C4-2B (cell line): Measurements from ENCODE around the gene POLR2B.

Source experiments
- H3K27ac ChIP-seq: fragments of 450-650 bp; 2 replicates; pipeline ENCODE4 v1.5.1; 2017
- ZFX ChIP-seq: fragments of 450-650 bp; IDR thresholded peaks from 2 replicates; pipeline ENCODE4 v1.6.1; 2017
- TF ChIP-seq, protein P1 (sequence below): fragments of 450-650 bp; conservative IDR thresholded peaks from 2 replicates; pipeline ENCODE4 v1.5.1; 2017; ENCODE audit warnings: mild to moderate bottlenecking

The POLR2B gene

DNA sequence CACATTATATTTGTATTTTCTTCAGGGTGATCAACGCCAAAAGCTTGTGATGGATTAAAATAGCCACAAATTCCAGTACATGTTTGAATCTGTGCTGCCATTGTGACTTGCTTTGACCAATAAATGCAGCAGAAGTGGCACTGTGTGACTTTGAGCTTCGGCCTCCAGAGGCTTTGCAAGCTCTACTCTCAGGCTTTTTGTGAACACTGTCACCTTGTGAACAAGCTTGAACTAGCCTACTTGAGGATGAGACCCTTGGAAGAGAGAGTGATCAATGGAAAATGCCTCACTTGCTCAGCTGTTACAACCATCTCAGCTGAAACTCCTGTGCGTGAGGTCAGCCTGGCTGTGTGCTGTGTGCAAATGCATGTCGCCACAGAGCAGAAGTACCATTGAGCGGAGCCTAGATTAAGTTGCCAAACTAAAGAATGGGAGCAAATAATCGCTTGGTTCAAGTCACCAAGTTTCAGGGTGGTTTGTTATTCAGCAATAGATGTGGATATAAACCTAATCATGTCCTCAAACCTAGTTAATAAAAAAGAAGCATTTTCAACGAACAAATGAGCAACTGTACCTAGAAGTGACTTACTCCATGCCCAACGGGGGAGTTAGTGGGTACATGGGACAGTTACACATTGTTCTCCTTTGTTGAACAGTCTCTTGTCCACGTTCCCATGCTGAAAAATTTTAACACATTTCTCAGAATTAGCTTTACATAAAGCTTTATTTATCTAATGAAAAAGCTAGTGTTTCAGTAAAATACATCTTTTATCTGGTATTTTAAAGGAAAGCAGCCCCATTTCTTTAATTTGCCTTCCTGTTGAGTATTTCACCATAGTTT lies 24.8 kb upstream of the POLR2B start:
- no peak overlapping the region for H3K27ac ChIP-seq
- TF ChIP-seq, protein P1, sequence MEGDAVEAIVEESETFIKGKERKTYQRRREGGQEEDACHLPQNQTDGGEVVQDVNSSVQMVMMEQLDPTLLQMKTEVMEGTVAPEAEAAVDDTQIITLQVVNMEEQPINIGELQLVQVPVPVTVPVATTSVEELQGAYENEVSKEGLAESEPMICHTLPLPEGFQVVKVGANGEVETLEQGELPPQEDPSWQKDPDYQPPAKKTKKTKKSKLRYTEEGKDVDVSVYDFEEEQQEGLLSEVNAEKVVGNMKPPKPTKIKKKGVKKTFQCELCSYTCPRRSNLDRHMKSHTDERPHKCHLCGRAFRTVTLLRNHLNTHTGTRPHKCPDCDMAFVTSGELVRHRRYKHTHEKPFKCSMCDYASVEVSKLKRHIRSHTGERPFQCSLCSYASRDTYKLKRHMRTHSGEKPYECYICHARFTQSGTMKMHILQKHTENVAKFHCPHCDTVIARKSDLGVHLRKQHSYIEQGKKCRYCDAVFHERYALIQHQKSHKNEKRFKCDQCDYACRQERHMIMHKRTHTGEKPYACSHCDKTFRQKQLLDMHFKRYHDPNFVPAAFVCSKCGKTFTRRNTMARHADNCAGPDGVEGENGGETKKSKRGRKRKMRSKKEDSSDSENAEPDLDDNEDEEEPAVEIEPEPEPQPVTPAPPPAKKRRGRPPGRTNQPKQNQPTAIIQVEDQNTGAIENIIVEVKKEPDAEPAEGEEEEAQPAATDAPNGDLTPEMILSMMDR, result no peak

DNA sequence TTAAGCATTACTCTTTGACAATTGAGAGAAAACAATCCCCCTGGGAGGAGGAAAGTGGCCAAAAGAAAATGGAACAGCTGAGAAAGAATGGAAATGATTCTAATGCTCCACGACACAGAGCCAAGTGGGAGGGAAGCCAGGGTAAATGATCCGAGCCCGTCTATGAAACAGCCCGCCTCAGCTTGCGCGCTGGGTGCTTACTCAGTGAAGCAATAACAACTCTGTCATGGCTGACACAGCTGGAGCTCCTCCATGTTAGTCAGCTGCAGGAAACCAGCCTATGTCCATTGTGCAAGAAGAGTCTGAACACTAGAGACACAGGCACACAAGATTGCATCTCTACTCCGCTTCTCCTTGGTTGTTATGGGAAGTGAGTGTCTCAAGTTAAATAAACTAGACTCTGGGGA lies 20.6 kb upstream of the POLR2B start:
- no peak overlapping the region for H3K27ac ChIP-seq
- TF ChIP-seq, protein P1, result no peak
- TF ChIP-seq ZFX, result no peak

- TF ChIP-seq, protein P1, result no peak
- TF ChIP-seq ZFX, result no peak
- no peak overlapping the region for H3K27ac ChIP-seq
Measured at GRCh38 chr4:56959100-56959499, 19.6 kb upstream of the POLR2B start.

- TF ChIP-seq, protein P1, result no peak
- no peak for TF ChIP-seq ZFX
- no peak overlapping the region for H3K27ac ChIP-seq
Measured at GRCh38 chr4:56961107-56961500, 17.6 kb upstream of the POLR2B start.

GRCh38 chr4:56971383-56971782 lies 7.3 kb upstream of the POLR2B start:
- TF ChIP-seq, protein P1, result no peak
- TF ChIP-seq ZFX, result no peak
- H3K27ac ChIP-seq, result no peak overlapping the region

GRCh38 chr4:56972389-56972788 lies 6.3 kb upstream of the POLR2B start:
- TF ChIP-seq, protein P1, result no peak
- no peak overlapping the region for H3K27ac ChIP-seq

DNA sequence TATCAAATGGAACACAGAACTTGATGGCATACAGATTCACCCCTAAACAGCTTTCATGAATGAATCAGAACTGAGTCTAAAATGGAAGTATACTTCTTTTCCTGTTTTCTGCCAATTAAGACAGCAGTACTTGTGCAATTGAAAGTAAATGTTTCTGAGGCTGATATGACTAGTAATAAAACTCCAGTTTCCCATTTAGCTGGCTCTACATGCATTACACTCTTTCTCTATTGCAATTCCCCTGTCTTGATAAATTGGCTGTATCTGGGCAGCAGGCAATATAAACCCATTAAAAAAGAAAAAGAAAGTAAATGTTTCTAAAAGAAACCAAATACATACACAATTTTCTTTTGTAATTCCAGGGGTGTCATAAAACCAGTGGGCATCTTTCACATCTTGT lies 5.9 kb upstream of the POLR2B start:
- no peak overlapping the region for H3K27ac ChIP-seq
- TF ChIP-seq ZFX, result no peak
- TF ChIP-seq, protein P1, result no peak
